Measurements from ENCODE around the gene CDH23.

The CDH23 gene

DNA sequence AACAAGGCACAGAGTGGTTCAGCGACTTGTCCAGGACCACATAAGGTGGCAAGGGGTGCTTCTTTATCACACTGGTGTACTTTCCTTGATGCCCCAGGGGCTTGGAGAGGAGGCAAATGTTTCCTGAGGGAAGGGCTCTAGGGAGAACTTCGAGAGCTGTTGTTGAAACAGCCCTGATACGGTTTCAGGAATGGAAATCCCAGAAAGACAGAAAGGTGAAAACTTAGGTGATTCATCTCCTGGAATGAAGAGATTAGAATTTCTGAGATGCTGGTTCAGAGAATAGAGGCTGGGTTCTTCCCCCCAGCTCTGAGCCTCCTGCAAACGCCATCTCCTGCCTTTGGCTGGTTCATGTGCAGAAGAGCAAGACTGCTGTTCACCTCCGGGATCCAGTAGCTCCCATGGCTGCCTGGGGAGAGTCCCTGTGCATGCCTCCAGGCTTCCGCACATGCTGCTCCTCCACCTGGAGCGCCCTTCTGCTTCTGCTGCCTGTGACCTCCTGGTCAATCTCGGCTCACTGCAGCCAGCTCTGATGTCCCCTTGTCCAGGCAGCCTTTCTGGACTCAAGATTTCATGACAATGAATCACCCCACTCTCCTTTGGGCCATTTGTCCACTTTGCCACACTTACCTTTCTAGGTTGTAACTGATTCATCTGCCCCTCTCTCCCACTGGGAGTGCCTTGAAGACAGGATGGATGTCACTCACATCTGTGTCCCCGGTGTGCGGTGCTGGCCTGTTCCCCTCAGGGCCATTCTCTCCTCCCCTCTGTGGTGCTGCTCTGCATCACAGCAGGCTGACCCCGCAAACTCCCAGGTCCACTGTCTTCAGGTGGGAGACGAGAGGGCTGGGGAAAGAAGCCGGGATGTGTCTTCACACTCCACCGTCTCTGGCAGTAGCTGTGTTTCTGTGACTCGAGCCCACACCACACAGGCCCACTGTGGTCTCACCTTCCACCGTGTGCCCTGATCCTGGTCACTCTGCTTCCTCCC, 3.6 kb upstream of the CDH23 start:
- DNase-seq = no peak

DNA sequence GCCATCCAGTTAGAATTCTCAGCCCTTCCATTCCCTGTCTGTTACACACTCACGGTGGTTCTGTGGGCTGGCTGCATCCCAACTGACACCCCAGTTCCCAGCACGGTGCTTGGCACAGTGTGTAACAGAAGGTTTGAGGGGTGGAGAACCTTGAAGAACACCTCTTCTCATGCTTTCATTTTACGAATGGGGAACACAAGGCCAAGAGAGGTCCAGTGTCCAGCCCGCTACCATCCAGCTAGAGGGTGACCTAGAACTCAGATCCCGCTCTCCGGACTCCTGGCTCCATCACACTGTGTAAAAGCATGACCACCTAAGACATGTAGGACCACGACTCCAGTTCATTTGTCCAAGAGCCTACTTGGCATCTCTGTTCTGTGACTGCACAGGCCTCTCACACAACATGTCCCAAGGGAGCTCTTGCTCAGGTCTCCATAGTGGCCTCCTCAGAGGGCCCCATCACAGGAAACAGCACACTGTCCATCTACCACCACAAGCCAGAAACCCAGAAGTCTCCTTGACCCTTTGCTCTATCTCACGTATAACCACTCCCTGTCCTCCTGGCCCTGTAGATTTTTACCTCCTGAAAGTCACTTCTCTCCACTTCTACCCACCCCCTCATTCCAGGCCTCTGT, 2.8 kb upstream of the CDH23 start:
- no peak for DNase-seq

DNA sequence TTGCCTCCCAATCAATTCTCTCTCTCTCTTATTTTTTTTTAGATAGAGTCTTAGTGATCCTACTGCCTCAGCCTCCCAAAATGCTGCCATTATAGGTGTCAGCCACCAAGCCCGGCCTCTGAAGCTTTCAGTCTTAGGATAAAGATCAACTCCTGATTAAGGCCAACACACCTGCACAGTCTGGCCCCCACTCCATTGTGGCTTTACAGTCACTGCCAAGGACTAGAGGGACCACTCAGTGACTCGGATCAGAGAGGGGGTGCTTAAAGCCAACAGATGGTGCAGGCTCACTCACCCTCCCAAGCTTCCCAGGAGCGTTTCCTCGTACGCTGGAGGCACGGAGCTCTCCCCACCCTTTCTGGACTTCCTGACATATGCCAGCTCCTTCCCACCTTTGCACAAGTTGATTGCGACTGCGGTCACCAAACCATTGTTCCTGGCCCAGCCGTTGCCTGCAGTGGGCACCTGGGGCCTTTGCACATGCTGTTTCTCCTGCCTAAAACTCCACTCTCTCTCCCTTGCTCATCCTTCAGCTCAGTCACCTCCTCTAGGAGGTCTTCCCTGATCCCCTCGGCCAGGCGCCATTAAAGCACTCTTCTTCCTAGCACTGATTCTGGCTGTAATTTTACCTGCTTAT, 1.7 kb upstream of the CDH23 start:
- DNase-seq = no peak

DNA sequence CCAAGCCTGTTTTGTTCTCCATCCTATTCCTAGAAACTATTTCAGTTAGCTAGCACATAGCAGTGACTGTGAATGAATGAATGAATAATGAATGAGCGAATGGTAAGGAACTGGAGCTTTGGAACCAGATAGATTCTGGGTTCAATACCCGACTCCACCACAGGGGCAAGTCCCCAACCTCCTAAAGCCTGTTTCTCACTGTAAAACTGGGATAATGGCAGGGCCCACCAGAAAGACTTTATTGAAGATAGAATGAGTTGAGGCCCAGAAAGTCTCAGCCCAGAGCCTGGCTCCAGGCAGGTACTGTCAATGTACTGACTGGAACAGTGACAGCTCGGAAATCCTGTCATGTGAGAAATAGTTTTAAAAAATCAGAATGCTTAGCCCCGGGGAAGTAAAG, 1.1 kb upstream of the CDH23 start:
- no peak for DNase-seq

DNA sequence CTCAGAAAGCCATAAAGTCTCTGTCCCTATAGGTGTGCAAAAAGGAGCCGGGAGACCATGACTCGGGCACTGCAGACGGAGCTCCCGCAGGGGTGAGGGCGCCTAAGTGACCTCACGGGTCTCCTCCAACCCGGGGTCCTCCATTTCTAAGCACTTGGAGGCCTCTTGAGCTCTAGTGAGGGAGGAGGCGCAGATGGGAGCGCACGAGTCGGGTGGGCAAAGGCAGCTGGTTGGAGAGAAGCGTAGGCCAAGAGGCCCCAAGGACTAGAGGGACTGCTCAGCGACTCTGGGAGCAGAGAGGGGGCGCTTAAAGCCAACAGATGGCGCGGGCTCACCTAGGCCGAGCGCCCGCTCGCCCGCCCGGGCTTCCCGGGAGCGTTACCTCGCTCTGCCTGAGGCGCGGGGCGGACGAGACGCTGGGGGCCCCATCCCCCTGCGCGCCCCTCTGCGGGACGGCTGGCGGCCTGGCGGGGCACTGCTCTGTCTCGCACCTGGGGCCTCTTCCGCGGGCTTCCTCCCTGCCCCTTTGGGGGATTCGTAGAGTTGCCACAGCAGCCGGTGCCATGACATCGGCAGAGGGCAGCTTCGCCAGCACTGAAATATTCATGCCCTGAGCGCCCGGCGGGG, 523 bp upstream of the CDH23 start:
- DNase-seq = peak; percentile 46

DNA sequence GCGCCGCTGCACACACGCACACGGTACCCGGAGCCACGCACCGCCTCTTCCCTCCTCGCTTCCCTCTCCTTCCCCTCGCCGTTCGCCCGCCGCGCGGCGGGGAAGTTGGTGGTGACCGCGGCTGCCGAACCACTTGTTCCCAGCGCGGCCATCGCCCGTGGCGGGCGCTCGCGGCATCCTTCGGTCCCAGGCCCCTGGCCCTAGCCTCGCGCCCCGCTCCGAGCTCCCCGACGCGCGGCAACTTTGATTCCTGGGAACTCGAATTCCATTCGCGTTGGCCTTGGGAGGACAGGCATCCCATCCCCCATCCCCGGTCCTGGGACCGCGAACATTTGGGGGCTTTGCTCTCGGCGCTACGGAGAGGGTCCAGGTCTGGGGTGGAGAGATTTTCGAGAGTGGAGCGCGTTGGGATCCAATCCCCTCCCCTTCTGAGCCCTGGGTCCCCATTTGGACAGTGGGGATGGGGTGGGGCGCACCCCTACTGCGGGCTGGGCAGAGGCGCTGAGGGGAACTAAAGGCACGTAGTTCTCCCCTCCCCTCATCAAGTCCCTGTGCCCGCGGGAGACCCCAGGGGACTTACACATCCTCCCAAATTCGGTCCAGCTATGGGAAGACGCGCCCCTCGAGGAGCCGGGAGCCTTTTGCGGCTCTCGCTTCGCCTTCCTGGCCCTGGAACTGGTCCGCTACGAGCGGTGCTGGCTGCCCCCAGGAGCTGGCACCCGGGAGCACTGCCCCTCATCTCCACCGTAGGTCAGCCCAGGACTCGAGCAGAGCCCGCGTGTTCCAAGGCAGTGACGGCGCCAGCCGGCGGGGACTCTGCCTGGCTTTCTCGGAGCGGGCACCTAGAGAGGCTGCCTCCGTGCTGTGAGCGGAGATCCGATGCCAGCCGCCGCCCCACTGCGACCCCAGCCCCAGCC, 834 bp downstream of the CDH23 start:
- DNase-seq = peak; percentile 1

DNA sequence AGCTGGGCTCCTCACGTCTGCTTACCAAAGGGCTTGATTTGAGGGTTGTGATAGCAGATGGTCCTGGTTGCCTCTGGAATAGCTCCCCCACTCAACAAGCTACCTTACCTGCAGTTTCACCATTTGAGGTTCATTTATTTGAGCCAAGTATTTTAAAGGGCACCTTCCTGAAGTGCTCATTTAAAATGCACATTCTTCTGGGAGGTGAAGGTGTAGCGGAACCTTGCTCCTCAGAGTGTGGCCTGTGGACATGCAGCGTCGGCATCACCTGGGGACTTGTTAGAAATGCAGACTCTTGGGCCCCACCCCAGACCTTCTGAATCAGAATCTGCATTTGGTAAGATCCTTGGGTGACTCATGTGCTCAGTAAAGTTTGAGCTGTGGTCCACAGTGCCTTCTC, 2.3 kb downstream of the CDH23 start:
- no peak for DNase-seq

DNA sequence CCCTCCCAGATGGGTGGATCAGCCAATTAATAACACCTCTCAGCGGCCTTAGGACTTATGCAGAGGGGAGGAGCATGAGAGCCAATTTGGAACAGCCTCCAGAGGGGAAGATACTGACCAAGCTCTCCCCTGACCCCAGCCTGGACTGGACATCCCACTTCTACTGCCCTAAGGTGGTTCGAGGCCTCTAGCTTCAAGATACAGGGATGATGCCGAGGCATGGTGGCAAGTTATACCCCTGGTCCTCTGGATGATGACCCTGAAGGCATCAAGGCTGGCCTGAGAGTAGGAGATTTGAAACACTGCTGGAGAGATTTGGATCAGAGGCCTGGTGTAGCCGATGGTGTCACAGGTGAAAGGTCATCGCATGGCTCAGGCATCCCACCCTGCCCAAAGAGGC, 3.2 kb downstream of the CDH23 start:
- DNase-seq = no peak

DNA sequence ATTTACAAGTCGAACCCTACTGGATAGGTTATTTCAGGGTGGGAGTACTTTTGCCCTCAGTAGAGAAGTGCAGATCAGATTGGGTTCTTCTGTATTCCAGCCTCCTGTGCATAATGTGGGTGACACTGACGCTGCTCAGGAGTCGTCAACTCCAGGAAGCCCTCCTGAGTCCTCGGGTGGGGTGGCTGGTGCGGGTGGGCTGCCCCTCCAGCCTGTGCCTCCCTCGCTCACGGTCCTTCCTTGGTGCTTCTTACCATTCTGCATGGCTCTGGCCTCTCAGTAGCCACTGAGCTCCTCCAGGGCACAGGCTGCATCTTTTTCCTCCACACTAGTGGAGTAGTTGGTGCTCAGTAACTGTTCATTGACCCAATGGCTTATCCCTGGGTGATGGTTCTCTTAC, 4.3 kb downstream of the CDH23 start:
- no peak for DNase-seq

DNA sequence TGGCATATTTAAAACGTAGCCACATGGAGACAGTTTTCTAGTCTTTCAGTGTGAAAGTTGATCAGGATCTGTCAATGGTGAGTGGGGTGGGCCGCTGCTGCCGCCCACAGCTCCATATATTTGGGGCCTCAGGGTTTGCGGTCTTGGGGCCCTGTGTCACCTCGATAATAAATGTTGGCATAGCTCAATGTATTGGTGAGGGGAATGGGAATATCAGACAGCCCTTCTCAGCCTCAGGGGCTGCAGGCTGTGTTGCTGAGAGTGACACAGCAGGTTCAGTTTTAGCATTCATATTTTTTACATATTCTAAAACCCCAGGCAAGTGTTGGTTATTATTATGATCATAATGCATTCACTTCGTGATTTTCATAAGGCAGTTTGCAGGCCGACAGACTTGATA, 5.3 kb downstream of the CDH23 start:
- no peak for DNase-seq

DNA sequence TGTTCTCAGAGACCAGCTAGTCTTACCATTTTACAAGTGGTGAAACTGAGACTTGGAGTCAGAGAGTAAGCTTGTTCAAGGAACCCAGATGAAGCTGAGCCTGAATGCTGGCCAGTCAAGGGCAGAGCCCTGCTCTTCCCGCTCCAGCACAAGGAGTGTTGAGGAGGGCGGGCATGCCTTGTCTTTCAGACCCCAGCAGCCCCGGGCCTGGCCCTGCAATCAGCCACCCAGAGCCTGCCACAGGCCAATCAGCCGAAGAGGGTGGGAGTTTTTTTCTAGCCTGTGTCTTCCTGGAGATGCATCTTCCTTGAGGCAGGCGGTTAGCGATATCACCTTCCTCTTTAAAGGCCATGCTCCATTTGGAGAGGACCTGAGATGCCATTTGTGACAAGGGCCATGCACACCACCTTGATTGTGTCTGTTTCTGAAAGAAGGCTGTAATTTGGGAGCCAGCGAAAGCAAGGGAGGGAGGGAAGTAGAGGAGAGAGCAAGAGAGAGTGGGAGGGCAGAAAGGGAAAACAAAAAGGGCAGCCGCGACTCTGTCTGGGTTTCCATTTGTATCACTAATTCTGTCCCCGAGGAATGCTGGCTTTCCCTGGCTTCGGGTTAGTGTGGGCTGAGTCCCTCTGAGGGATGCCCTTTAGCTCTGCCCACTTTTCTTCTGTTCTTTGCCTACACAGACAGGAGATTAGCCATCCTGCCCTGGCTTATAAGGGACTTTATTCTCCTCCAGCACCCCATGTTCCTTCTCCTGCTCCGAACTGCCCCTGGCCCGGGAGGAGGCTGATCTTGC, 8.0 kb downstream of the CDH23 start:
- DNase-seq = no peak

DNA sequence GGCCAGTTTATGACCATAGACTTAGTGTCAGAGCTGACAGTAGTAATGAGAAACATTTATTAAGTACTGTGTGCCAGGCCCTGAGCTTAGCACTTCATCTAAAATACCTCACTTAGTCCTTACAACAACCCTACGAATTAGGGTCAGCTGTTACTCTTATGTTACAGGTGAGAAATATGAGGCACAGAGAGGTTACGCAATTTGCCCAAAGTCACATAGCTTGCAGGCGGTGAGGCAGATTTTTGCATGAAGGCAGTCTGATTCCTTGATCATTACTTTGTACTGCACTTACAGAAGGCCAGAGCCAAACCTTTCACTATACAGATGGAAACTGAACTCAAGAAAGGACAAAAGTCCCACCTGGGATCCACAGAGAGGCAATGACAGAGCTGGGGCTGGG, 10.2 kb downstream of the CDH23 start:
- DNase-seq = no peak

DNA sequence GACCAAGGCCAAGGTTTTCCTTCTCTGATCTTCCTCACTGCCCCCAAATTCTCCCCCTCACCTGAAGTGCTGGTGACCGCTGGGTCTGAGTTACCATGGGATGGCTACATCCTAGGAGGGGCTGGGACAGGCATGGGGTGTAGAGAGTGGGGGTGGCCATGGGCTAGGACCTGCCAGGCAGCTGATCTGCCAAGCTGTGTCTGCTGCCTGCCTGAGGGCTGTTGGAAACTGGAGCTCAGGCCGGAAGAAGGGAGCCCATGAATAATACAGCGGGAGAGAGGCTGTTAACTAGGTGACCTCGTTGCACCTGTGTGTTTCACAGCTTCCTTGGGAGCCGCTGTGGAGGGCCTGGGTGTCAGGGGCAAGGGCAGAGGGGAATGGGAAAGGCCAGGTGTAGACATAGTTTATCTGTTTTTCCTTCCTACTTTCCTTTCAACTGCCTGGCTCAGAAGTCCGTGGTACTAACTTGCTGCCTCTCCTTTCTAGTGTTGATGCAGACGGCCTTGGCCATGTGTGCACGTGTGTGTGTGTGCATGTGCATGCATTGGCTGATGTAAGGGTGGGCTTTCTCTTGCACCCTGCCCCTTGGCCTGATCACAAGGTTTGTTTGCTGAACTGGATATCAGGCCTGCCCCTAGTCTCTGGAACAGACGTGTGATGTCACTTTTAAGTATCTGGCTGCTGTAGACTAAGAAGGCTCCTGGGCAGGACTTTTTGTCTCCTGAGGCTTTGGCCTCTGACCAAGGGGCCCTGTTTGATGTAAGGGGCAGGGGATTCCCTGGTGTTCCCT, 11.9 kb downstream of the CDH23 start:
- no peak for DNase-seq

DNA sequence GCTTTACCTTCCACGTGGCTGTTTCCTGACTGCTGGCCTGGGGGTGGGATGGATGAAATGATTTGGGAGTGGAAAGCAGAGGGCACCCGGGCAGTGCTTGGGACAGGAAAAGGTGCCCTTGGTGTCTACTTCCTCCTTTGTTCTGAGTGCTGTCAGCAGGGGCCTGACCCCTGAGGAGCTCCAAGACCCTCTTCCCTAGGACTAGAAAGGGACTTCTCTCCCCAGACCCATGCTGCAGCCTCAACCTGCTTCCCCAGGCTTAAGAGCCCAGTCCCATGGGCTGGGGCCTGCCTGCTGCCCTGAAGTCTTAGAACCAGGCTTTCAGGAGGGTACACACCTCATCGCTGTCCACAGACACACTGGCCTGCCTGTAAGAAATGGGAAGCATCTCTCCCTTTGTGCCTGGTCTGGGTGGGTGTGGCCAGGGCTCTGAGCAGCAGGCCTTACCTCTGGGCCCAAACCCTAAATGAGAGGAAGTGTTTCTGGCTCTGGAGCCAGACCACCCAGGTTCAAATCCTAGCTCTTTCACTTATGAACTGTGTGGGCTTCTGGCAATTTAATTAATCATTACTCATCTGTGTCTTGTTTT, 12.9 kb downstream of the CDH23 start:
- no peak for DNase-seq

DNA sequence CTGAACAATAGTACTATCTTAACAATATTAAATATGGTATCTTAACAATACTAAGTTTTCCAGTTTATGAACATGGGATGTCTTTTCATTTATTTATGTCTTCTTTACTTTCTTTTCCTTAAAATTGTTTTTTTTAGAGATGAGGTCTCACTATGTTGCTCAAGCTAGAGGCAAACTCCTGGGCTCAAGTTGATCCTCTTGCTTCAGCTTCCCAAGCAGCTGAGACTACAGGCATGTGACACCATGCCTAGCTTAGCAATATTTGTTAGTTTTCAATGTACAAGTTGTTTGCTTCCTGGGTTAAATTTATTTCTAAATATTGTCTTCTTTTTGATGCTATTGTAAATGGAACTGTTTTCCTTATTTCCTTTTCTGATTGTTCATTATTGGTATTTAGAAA, 16.9 kb downstream of the CDH23 start:
- DNase-seq = no peak

DNA sequence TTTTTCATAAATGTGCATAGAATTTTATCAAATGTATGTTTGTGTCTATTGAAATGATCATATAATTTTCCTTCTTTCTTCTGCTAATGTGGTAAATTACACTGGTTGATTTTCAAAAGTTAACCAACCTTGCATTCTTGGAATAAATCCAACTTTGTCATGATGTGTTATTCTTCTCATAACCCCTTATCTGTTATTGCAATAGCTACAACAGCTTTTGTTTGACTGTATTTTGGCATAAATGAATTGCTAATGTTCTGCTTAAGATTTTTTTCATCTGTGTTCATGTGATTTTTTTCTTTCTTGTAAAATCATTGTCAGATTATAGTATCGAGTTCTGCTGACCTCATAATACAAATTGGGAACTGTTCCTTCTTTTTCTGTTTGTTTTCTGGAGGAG, 17.6 kb downstream of the CDH23 start:
- DNase-seq = no peak

DNA sequence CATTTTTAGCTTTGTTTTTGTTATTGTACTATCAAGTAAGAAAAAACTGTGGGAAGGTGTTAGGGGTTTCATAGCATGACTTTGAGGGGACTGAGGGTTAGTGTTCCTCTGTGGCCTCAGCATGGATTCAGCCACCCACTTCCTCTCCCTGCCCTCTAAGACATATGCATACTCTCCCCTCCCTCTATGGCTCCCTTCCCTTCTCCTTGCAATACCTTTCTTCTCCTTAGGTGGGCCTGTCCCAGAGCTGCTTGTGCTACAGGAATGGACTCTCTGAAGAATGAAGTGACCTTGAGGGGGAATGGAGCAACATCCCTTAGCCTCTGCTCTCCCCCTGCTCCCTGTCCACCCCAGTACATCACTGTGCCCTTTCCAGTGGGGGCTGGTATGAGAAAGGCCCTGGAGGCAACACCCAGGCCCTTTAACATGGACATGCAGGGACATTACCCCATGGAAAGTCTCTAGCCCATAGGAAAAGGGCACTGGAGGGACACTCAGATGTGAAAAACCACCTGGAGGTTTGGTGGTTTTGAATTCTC, 22.4 kb downstream of the CDH23 start:
- DNase-seq = no peak

DNA sequence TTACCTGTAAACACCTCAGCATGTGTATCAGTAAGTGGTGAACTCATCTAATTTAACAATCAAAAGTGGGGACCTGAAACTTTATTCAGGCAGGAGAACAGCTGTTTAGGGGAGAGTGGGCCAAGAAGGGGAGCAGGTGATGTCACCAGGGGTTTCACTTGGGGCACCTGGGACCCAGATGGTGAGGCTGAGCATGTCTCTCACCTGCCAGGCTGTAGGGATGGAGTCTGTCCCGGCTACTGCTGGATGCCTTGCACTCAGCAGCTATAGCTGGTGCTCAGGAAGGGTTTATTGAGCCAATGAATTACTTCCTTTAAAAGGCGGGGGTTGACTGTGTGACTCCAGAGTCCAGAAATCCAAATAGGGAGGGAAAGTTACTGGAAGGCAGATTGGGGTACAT, 23.0 kb downstream of the CDH23 start:
- DNase-seq = no peak

DNA sequence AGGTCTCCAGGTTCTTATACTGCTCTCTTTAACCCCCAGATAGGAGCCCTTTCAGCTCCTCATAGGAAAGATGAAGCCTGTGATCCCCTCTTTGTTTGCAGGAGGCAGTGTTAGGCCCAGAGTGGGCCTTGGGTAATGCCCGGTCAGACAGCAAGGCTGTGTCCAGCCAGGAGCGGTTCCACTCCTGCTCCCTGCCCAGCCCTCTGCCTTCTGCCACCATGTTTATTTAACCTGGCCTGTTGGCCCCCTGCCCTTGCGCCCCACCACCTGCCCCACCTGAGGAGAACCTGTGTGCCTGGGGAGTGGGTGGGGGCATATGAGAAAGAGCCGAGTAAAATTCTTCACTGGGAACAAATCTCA, 24.3 kb downstream of the CDH23 start:
- no peak for DNase-seq

DNA sequence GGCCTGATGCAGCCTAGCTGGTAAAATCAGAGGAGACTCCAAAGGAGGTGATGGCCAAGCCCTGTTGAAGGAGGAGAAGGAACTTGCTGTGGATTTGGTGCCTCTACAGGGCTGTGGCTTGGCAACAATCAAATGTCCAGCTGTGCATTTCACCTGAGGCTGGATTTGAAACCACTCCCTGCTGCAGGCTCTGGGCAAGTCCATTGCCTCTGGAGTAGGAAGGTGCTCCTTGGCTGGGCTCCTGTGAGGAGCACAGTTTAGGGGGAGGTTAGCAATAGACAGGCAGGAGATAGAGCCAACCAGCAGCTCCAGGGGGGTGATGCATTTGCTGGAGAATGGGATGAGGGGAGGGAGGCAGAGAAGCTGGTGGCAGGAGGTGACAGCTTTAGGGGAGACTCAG, 26.5 kb downstream of the CDH23 start:
- no peak for DNase-seq

Data from DMS79 treated with DMSO at 0.1 percent for 48 hours (cell line).